ENCODE measurements around the gene C2CD4B.

The C2CD4B gene, protein sequence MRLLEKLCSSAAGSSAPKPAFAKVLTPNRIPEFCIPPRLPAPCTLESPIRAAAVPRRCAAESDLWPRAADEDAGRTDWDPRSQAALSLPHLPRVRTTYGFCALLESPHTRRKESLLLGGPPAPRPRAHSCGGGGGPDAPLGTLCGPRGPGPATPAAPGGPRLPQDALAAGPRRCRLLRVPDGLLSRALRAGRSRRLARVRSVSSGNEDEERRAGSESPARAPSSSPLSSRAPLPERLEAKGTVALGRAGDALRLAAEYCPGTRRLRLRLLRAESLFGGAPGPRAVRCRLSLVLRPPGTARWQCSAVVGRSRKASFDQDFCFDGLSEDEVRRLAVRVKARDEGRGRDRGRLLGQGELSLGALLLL

DNA sequence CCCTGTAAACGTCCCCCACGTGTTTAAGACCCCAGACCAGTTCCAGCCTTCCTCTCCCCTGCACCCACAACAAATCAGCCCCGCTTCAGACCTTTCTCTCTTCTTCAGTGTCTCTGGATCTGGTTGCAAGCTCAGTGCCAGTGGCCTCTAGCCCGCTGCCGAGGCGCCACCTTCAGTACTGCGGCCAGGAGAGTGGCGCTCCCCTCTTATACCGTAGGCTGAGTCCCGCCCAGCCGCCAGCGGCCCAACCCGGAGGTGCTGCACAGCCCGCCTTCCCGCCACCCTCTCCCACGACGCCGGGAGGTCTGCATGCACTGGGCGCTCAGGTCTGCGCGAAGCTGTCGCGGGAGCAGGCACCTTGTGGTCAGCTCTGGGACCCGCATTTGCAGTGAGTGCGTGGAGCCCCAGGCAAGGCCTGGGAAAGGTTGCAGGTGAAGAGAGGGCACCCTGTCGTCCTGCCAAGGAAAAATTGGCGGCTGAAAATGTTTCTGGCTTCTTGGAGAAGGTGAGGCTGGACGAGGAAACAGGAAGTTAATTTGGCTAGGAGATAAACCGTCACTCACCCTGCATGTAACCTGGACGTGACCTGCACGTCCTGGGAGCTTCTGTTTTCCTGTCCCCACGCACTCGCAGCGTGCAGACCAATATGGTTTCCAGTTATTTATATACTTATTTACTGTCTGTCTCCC is at the start of gene C2CD4B:
Gene C2CD4B, minus strand, starts transcription at position 182 of the 689 bp plus-strand sequence. CDS start 301 bp downstream, outside the sequence.
- peak; percentile 33 for DNase-seq

- no peak for DNase-seq
Measured at GRCh38 chr15:62212741-62213140, 47.7 kb upstream of the C2CD4B start.

GRCh38 chr15:62211348-62211747 is 46.3 kb upstream of the C2CD4B start:
- no peak for DNase-seq

- no peak for DNase-seq
Measured at GRCh38 chr15:62209821-62210220, 44.7 kb upstream of the C2CD4B start.

DNA sequence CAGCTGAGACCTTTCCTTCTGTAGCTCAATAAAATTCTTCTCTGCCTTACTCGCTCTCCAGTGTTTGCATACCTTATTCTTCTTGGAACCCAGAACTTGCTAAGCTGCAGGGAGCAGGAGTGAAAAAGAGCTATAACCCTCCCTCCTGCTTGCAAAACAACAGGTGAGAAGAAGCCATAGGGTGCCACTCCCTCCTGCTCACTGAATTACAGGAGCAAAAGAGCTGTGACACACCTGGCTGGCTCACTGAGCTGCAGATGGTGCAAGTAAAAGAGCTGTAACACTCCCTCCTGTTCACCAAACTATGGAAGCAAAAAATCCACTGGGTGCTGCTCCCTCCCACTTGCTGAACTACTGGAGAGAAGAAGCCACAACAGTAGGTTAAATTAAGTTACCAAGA is 44.2 kb upstream of the C2CD4B start:
- DNase-seq: no peak

DNA sequence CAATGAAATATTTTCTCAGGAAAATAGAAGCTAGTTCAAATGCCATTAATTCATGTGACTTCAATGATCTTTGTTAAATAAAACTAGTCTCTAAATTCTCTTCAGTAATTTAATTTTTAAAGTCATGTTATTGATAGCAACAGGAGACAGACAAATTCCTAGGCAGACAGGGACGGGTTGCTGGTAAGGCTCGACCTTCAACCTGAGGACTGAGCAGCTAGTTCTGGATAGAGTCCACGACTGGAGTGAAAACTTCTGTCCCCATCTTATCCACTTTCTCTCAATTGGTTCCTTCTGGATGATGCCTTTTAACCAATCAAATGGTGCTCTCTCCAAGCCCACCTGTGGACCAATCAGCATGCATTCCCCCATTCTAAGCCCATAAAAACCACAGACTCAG is 43.8 kb upstream of the C2CD4B start:
- no peak for DNase-seq

DNA sequence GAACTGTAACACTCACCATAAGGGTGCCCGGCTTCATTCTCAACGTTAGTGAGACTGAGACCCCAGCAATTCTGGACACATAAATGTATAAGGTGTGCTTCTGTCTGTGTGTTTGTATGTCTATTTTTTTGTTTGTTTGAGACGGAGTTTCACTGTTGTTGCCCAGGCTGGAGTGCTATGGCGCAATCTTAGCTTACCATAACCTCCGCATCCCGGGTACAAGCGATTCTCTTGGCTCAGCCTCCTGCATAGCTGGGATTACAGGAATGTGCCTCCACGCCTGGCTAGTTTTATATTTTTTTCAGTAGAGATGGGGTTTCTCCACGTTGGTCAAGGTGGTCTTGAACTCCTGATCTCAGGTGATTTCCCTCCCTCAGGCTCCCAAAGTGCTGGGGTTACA is 43.3 kb upstream of the C2CD4B start:
- DNase-seq: no peak

DNA sequence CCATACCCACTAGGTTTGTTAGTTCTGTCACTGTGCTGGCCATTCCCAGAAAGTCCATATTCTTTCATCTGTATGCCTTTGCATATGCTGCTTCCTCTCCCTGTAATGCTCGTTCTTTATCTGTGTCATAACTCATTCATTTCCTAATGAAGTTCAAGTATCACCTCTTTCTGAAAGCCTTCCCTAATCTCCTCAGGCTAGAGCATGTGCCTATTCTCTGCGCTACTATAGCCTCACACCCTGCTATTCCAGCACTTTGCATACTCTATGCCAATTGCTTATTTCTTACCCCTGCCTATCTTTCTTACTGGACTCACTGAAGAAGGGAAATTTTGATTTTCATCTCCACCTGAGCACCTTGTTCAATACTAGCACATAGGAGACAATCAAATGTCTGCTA is 25.6 kb upstream of the C2CD4B start:
- DNase-seq: no peak

- no peak for DNase-seq
Measured at GRCh38 chr15:62190274-62190673, 25.2 kb upstream of the C2CD4B start.

- no peak for DNase-seq
Measured at GRCh38 chr15:62188744-62189143, 23.7 kb upstream of the C2CD4B start.

DNA sequence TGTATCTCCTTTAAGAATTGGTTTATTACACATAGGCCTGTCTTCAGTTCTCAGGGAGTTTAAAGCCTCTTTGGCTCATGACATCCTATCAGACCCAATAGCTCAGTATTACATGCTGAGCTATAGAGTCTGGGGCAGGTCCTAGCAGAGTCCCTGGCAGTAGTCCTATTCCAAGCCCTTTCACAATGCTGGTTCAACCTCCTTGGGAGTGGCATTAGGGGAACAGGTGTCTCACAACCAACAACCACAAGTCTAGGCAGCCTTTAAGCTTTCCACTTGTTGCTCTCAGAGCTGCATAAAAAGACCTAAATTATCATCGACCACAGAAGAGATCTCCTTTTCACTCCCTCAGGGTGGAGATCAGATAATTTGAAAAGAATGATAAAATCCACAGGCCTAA is 22.8 kb upstream of the C2CD4B start:
- peak; percentile 9 for DNase-seq

DNA sequence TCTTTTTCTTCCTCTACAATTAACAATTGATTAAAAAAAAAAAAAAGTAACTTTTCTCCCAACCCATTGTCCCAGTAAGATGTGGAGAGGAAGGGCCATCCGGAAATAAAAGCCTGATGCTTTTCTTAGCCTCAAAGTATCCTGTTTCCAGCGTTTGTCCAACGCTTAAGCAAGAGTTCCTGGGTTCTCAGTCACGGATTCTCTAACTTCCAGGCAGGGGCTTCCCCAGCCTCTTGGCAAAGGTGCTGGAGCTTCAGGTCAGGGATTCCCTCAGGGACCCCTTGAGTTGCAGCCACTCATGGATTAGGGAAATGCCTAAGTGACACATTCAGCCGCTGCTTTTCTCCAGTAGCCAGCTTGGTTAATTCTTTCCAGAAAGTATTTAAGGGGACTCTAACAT is 22.3 kb upstream of the C2CD4B start:
- peak; percentile 9 for DNase-seq

DNA sequence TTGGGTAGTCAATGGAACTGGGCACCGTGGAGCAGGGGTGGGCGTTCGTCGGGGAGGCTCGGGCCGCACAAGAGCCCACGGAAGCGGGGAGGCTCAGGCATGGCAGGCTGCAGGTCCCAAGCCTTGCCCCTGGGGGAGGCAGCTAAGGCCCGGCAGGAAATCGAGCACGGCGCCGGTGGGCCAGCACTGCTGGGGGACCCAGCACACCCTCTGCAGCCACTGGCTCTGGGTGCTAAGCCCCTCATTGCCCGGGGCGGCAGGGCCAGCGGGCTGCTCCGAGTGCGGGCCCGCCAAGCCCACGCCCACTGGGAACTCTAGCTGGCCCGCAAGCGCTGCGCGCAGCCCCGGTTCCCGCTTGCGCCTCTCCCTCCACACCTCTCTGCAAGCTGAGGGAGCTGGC is 21.5 kb upstream of the C2CD4B start:
- DNase-seq: no peak

GRCh38 chr15:62183130-62183529 is 18.0 kb upstream of the C2CD4B start:
- no peak for DNase-seq

- no peak for DNase-seq
Measured at GRCh38 chr15:62173215-62173614, 8.1 kb upstream of the C2CD4B start.

- no peak for DNase-seq
Measured at GRCh38 chr15:62171882-62172281, 6.8 kb upstream of the C2CD4B start.

GRCh38 chr15:62165793-62166375 is 799 bp upstream of the C2CD4B start:
- DNase-seq: no peak

- peak; percentile 3 for DNase-seq
Measured at GRCh38 chr15:62164396-62165103, 535 bp downstream of the C2CD4B start.

DNA sequence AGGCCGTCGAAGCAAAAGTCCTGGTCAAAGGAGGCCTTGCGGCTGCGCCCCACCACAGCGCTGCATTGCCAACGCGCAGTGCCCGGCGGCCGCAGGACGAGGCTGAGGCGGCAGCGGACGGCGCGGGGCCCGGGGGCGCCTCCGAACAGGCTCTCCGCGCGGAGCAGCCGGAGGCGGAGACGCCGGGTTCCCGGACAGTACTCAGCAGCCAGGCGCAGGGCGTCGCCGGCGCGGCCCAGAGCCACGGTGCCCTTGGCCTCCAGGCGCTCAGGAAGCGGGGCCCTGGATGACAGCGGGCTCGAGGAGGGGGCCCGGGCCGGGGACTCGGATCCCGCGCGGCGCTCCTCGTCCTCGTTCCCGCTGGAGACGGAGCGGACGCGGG is 1.1 kb downstream of the C2CD4B start:
- no peak for DNase-seq

GRCh38 chr15:62163397-62164013 is 1.6 kb downstream of the C2CD4B start:
- no peak for DNase-seq

DNA sequence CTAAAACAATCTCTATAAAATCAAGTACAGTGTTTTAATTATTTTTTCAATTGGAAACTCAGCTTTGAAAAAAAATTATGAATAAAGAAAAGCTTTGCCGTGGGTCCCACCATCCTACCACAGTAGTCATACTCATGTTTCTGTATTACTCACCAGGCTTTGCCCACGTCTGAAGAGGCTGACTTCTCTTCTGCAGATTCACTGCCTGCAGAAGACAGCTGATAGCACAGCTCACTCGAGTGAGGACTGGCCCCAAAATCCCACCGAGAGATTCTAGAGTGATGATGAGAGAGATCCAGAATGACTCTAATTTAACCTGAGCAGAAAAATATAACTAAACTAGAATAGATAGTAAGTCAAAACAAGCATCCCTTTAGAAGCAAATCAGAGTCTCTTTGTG is 11.9 kb downstream of the C2CD4B start:
- no peak for DNase-seq

DNA sequence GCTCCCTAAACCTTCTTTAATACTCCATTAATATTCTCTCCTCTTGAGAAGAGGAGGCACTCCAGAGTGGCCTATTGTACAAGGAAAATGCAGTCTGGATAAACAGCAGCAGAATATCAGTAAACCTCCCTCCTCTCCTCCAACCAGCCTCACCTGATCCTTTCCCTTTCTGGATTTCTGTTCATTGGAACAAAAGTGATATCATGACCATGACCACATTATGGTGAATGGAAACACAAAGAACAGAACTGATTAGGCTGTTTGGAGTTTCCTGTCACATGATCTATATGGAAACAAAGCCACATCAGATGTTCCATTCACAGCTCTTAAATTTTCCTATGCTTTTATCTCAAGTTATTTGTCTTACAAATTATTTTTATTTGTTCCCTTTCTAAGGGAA is 14.6 kb downstream of the C2CD4B start:
- peak; percentile 41 for DNase-seq

DNA sequence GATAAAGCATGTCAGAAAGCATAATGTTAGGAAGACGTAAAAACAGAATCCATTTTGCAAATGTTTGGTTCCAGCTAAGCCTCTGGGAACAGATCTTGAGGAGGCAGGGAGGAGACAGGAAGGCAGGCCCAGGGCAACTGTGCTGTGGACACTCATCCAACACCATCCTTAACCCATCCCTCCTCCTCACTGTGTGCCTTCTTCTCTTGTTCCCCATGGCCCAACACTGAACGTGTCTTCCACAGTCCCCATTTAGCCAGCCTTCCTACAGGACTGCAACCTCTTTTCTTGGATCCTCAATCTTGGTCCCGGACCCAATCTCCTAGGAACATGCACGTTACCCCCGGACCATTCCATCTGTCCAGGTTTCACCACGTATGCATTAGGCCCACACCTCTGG is 15.4 kb downstream of the C2CD4B start:
- DNase-seq: no peak

Measured in DMS79 treated with DMSO at 0.1 percent for 48 hours (cell line).